H7 (cell line): ENCODE measurements around the gene RAPGEF4. TPM values are rescaled to one million over a fixed set of nuclear protein-coding genes. Genes with fewer than 3 reads are reported as not detected.

Source experiments
- DNase-seq: peaks from one replicate; pipeline ENCODE4 v3.0.0; 2012
- H3K27me3 ChIP-seq: 2 replicates; pipeline ENCODE4 v1.6.0; 2011; ENCODE audit warnings: mild to moderate bottlenecking, low read length; ENCODE audit not compliant: control insufficient read depth, insufficient read depth
- H3K36me3 ChIP-seq: replicated peaks from 2 replicates; pipeline ENCODE4 v1.5.1; 2011; ENCODE audit warnings: low read length; ENCODE audit not compliant: control insufficient read depth, insufficient read depth
- H3K4me3 ChIP-seq: 2 replicates; pipeline ENCODE4 v1.5.1; 2011; ENCODE audit warnings: low read depth, mild to moderate bottlenecking, control low read depth, low read length, moderate library complexity; ENCODE audit not compliant: insufficient read depth
- total RNA-seq: library from RNA; depleted of rRNA; stranded (reverse); fragments of >200 nt; shearing (Covaris generic); gene quantifications from 2 replicates; pipeline ENCODE4 v1.2.3, GENCODE V29; 2014

The RAPGEF4 gene
- total RNA-seq, 1 experiment from 2014 or later, result 0.69 TPM

DNA sequence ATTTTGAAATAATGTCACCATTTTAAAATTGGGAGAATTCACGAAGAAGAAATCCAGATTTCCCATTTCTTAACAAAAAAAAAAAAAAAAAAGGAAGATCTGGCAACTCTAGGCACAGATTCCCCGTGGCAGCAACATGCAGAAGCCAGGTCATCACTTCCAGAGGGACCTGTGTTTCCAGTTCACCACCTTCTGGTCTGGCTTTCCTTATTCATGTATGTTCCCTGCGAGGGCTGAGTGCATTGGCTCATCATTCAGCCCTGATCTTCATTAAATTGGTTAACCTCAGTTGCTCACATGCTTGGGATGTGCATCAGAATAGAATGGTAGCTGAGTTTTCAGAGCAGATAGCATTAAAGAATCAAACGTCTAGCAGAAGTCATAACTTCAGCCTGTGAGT lies 315.0 kb downstream of the RAPGEF4 start:
- Histone ChIP-seq H3K27me3 (no peaks in the 10 kb centered on the region), H3K36me3 (no peaks in the 10 kb centered on the region), H3K4me3 (no peak overlapping the region)
- DNase-seq, result no peak

GRCh38 chr2:173051463-173052215 lies 316.0 kb downstream of the RAPGEF4 start:
- no peak for DNase-seq
- H3K4me3 ChIP-seq, result no peak overlapping the region
- no peaks in the 10 kb centered on the region for H3K36me3 ChIP-seq

GRCh38 chr2:173053043-173053699 lies 317.5 kb downstream of the RAPGEF4 start:
- H3K4me3 ChIP-seq, result no peak overlapping the region
- no peaks in the 10 kb centered on the region for H3K27me3 ChIP-seq
- no peaks in the 10 kb centered on the region for H3K36me3 ChIP-seq
- no peak for DNase-seq

More at GRCh38 chr2:173051463-173052215, 316.0 kb downstream of the RAPGEF4 start:
- H3K27me3 ChIP-seq, result no peaks in the 10 kb centered on the region

DNA sequence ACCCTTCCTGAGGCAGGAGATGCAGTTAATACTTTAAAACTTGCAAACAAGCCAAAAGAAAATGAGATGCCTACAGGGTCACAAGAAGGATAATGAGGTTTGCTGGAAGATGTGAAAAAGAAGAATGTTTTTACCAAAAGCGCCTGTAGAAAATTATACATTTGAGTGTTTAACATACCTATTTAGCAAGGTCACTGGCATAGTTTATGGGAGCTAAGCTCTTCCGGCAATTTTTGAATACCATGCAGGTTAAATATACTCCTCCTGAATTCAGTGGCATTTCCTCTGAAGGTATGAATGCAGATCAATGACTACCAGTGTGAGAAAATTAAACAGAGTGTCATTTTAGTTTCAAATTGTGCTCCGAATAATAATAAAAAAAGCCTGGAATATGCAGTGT lies 318.8 kb downstream of the RAPGEF4 start:
- no peaks in the 10 kb centered on the region for H3K36me3 ChIP-seq
- no peak overlapping the region for H3K4me3 ChIP-seq
- H3K27me3 ChIP-seq, result no peaks in the 10 kb centered on the region; the same call in 1 of the 2 replicates
- DNase-seq, result no peak

- no peak for DNase-seq
- no peaks in the 10 kb centered on the region; the same call in 1 of the 2 replicates for H3K27me3 ChIP-seq
- no peak overlapping the region for H3K4me3 ChIP-seq
- H3K36me3 ChIP-seq, result no peaks in the 10 kb centered on the region
Measured at GRCh38 chr2:173056705-173057364, 321.2 kb downstream of the RAPGEF4 start.

GRCh38 chr2:173058097-173058496 lies 322.5 kb downstream of the RAPGEF4 start:
- Histone ChIP-seq H3K27me3 (no peaks in the 10 kb centered on the region; the same call in 1 of the 2 replicates), H3K36me3 (no peaks in the 10 kb centered on the region), H3K4me3 (no peak overlapping the region)
- DNase-seq, result no peak

DNA sequence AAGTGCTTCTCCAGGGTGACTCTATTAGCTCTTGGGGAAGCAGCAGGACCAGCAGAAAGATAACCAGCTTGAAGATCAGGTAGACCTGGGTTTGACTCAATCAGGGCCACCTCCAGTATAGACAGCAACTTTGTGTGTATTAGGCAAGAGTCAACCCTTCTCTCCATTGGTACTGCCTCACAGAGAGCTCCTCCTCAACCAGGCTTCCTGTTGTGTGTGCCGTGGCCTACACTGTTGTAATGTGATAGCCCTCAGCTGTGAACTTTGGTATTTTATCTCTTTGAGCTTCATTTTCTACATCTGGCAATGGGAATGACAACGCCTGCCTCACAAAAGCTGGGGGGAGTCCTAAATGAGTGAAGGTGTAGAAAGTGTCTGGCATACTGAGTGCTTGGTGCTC lies 323.0 kb downstream of the RAPGEF4 start:
- Histone ChIP-seq H3K27me3 (no peaks in the 10 kb centered on the region; the same call in 1 of the 2 replicates), H3K36me3 (no peaks in the 10 kb centered on the region), H3K4me3 (no peak overlapping the region)
- no peak for DNase-seq

DNA sequence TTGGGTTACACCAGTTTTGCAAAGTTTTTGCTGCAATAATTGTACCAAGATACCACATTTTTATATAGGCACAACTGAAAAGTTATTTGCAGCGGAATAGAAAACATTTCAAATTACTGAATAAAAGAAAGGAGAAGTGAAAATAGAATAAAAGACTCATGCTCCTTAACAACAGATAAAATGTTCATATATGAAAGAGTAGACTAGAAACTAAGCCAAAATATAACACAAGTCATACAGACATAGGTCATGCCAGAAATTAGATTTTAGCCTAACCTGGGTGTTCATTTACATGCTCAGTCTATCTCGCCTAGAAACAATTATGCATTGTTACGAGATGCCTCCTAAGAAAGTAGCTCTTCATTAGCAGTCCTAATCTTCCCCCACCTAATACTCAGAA lies 323.6 kb downstream of the RAPGEF4 start:
- no peak overlapping the region for H3K4me3 ChIP-seq
- H3K27me3 ChIP-seq, result no peaks in the 10 kb centered on the region; the same call in 1 of the 2 replicates
- no peaks in the 10 kb centered on the region for H3K36me3 ChIP-seq
- no peak for DNase-seq

GRCh38 chr2:173059971-173060461 lies 324.4 kb downstream of the RAPGEF4 start:
- no peaks in the 10 kb centered on the region for H3K36me3 ChIP-seq
- no peak for DNase-seq
- H3K27me3 ChIP-seq, result no peaks in the 10 kb centered on the region; the same call in 1 of the 2 replicates
- no peak overlapping the region for H3K4me3 ChIP-seq

DNA sequence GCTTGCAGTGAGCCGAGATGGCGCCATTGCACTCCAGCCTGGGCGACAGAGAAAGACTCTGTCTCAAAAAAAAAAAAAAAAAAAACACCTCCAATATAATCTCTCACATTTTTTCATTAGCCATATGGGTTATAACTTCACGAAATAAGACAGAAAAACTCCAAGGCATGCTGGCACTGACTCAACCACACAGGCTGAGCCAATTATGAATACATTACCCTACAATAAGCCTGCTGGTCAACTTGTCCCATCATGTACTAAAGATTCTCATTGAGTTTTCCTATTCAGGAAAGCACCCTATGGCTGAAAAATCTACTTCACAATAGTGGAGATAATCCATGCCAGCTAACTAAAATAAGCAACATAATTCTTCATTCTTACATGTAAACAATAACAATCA lies 327.2 kb downstream of the RAPGEF4 start:
- H3K36me3 ChIP-seq, result no peaks in the 10 kb centered on the region
- no peak overlapping the region for H3K4me3 ChIP-seq
- H3K27me3 ChIP-seq, result no peaks in the 10 kb centered on the region; the same call in 1 of the 2 replicates
- no peak for DNase-seq

DNA sequence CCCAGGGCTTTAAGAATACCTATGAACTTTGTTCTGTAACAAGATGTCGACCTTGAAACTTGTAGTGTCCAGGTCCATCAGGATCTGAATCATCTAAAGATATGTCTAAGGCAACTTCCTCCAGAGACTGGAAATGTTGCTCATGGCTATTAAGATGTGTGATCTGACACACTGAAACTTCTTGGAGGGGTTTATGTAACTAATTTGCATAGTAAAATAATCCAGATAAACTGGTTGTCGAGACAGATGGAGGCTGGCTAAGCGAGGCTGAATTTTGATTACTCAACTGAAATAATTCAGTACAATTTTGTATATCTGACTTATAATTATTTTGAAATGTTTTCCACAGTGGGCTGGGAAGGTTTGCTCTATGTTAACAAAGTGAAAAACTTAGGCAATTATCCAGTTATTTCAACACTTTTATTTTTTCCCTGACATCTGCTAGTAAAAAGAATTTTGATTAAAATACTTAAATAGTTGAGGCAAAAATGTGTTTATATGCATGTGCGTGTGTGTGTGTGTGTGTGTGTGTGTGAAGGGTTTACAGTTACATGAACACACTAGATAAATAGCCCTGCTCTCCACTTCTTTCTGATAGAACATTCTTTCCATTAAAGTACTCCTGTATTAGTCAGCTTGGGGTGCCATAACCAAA lies 328.6 kb downstream of the RAPGEF4 start:
- no peak for DNase-seq
- no peak overlapping the region for H3K4me3 ChIP-seq
- H3K36me3 ChIP-seq, result no peaks in the 10 kb centered on the region
- H3K27me3 ChIP-seq, result no peaks in the 10 kb centered on the region

DNA sequence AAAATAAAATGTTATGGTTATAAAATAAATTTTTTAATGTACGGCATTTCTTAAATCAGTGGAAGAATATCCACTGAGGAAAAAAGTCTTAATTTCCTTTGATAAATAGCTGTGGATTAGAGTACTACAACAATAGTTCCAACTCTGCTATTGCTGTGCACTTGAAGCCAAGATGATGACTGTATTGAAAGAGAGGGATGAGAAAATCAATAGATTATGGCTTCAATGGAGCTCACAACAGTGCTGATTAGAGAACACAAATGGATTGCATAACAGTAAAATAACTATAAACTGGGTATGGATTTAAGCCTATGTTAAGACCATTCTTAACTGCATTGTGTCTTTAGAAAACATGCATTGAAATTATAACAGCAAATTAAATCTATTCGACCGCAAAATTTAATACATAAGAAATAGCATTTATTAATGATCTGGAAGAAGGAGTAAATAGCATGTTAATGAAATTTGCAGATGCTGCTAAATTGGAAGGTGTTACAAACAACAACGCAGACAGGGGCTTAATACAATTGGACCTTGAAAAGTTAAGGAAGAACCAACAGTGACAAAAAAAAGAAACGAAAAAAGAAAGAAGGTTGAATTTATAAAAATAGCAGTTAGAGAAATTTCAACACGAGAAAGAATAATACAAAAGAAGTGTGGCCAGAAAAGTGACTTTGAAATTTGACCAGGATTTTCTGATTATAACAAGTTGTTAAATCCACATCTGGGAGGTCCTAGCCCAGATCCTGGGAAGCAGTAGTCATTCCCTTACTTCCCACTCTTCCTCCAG lies 331.4 kb downstream of the RAPGEF4 start:
- no peak for DNase-seq
- Histone ChIP-seq H3K4me3 (no peak overlapping the region), H3K36me3 (no peaks in the 10 kb centered on the region), H3K27me3 (no peaks in the 10 kb centered on the region)

- no peaks in the 10 kb centered on the region for H3K36me3 ChIP-seq
- no peak for DNase-seq
- H3K27me3 ChIP-seq, result peaks cover 2% of the 10 kb centered on the region; the same call in 1 of the 2 replicates
- H3K4me3 ChIP-seq, result peak overlapping the region; percentile 70
Measured at GRCh38 chr2:173075056-173075780, 339.6 kb downstream of the RAPGEF4 start.
